Renal pelvis (tissue), 4 donors: ENCODE results near the gene FGF14. TPM values are rescaled to one million over a fixed set of nuclear protein-coding genes. Genes with fewer than 3 reads are reported as not detected.
"Not testable (repeated sequence)": the region's sequence is repeated elsewhere in the genome, so short reads cannot be mapped to it uniquely, and the experiment has no call there.

Experiments
- DNase-seq: peaks from one replicate; pipeline ENCODE4 v3.0.0-alpha.2; 2013
- polyA plus RNA-seq, 3 donors: library from polyadenylated mRNA; unstranded; fragments of 120-200 nt; gene quantifications; one replicate each; pipeline ENCODE4 v1.2.1, GENCODE V29; 2013; ENCODE audit not compliant: insufficient read length in 3 of 3

Gene FGF14
- polyA plus RNA-seq, 3 donors, result 0.55 to 0.94 (median 0.76) TPM

- no peak for DNase-seq
These were observed 265.0 kb downstream of the FGF14 start for GRCh38 chr13:102136735-102137296.

- no peak for DNase-seq
These were observed 269.0 kb downstream of the FGF14 start for GRCh38 chr13:102132777-102133295.

GRCh38 chr13:102131246-102131645, 270.6 kb downstream of the FGF14 start:
- no peak for DNase-seq

- peak; percentile 26 for DNase-seq
These were observed 273.5 kb downstream of the FGF14 start for GRCh38 chr13:102128216-102128810.

GRCh38 chr13:102127153-102127552, 274.7 kb downstream of the FGF14 start:
- DNase-seq, result no peak

- no peak for DNase-seq
These were observed 279.7 kb downstream of the FGF14 start for GRCh38 chr13:102122147-102122546.

- DNase-seq, result no peak
These were observed 284.5 kb downstream of the FGF14 start for GRCh38 chr13:102117175-102117831.

- no peak for DNase-seq
These were observed 298.4 kb downstream of the FGF14 start for GRCh38 chr13:102103469-102103868.

GRCh38 chr13:102100234-102100633, 301.6 kb downstream of the FGF14 start:
- DNase-seq, result no peak

GRCh38 chr13:102097708-102098107, 304.1 kb downstream of the FGF14 start:
- no peak for DNase-seq

GRCh38 chr13:102093288-102093687, 308.6 kb downstream of the FGF14 start:
- DNase-seq, result not testable (repeated sequence)

GRCh38 chr13:102091231-102091630, 310.6 kb downstream of the FGF14 start:
- DNase-seq, result no peak

GRCh38 chr13:102090532-102090931, 311.3 kb downstream of the FGF14 start:
- no peak for DNase-seq

- no peak for DNase-seq
These were observed 312.1 kb downstream of the FGF14 start for GRCh38 chr13:102089722-102090121.

- no peak for DNase-seq
These were observed 312.7 kb downstream of the FGF14 start for GRCh38 chr13:102089177-102089576.

- DNase-seq, result no peak
These were observed 328.6 kb downstream of the FGF14 start for GRCh38 chr13:102073251-102073650.

GRCh38 chr13:102071711-102072110, 330.1 kb downstream of the FGF14 start:
- no peak for DNase-seq

- not testable (repeated sequence) for DNase-seq
These were observed 333.5 kb downstream of the FGF14 start for GRCh38 chr13:102068323-102068722.

GRCh38 chr13:102055090-102055779, 346.6 kb downstream of the FGF14 start:
- no peak for DNase-seq

GRCh38 chr13:102049853-102050252, 352.0 kb downstream of the FGF14 start:
- DNase-seq, result no peak

- DNase-seq, result peak; percentile 53
These were observed 356.1 kb downstream of the FGF14 start for GRCh38 chr13:102045731-102046130.

- DNase-seq, result no peak
These were observed 359.1 kb downstream of the FGF14 start for GRCh38 chr13:102042746-102043145.

GRCh38 chr13:102041544-102041943, 360.3 kb downstream of the FGF14 start:
- DNase-seq, result no peak
